ENCODE measurements around the gene ZNF772. TPM values are rescaled to one million over a fixed set of nuclear protein-coding genes. Genes with fewer than 3 reads are reported as not detected.

Gene ZNF772
- total RNA-seq, 1 experiment from 2014 or later = 9.9 TPM

GRCh38 chr19:57421037-57421436, 56.3 kb downstream of the ZNF772 start:
- H3K36me3 Mint-ChIP-seq (ENCODE audit: insufficient read depth, unreplicated experiment) = peaks cover 39% of the 10 kb centered on the region
- BruUV-seq (replicated peaks) = TSS peak; percentile 16

GRCh38 chr19:57419439-57419838, 57.9 kb downstream of the ZNF772 start:
- no TSS peak for BruUV-seq (replicated peaks)
- H3K4me3 Mint-ChIP-seq (ENCODE audit: unreplicated experiment) = no peak overlapping the region
- H3K4me1 Mint-ChIP-seq (ENCODE audit: insufficient read depth, unreplicated experiment) = no peaks in the 10 kb centered on the region
- POLR2A ChIA-PET = no interaction called here
- CTCF ChIA-PET = interaction anchor here (0.7 to 2.4 kb wide), 2 partner anchors 13 to 128 kb away, joined by 3 to 7 read pairs; no protein-coding TSS in a partner anchor
- DNase-seq (ENCODE audit: unreplicated experiment) = no peak
- intact Hi-C loops (cut with micrococcal nuclease) = no loop called here
- no peaks in the 10 kb centered on the region for H3K27me3 Mint-ChIP-seq (ENCODE audit: insufficient read depth, unreplicated experiment)
- no peak for TF ChIP-seq CTCF (IDR thresholded peaks at IDR 0.05; ENCODE audit: unreplicated experiment)
- H3K27ac Mint-ChIP-seq (ENCODE audit: low read depth, unreplicated experiment) = no peak overlapping the region
- peaks cover 55% of the 10 kb centered on the region for H3K36me3 Mint-ChIP-seq (ENCODE audit: insufficient read depth, unreplicated experiment)
- H3K9me3 Mint-ChIP-seq (ENCODE audit: unreplicated experiment) = peaks cover 21% of the 10 kb centered on the region

More at GRCh38 chr19:57421037-57421436, 56.3 kb downstream of the ZNF772 start:
- no peaks in the 10 kb centered on the region for H3K4me1 Mint-ChIP-seq (ENCODE audit: insufficient read depth, unreplicated experiment)
- CTCF ChIA-PET = no interaction called here
- intact Hi-C loops (cut with micrococcal nuclease) = no loop called here
- POLR2A ChIA-PET = no interaction called here
- no peak overlapping the region for H3K27ac Mint-ChIP-seq (ENCODE audit: low read depth, unreplicated experiment)
- TF ChIP-seq CTCF (IDR thresholded peaks at IDR 0.05; ENCODE audit: unreplicated experiment) = no peak
- no peak for DNase-seq (ENCODE audit: unreplicated experiment)
- H3K4me3 Mint-ChIP-seq (ENCODE audit: unreplicated experiment) = no peak overlapping the region
- H3K27me3 Mint-ChIP-seq (ENCODE audit: insufficient read depth, unreplicated experiment) = no peaks in the 10 kb centered on the region
- H3K9me3 Mint-ChIP-seq (ENCODE audit: unreplicated experiment) = peaks cover 9% of the 10 kb centered on the region

Other genes starting within 250 kb of the ZNF772 start
- 0.93 and 1.2 TPM in 2 replicates for gene AURKC, start 246.5 kb downstream of the ZNF772 start, total RNA-seq (2022)
- 11.8 and 12.2 TPM in 2 replicates for gene ZNF805, start 236.9 kb downstream of the ZNF772 start, total RNA-seq (2022)
- 72.5 and 95.5 TPM in 2 replicates for gene ZNF460, start 197.1 kb downstream of the ZNF772 start, total RNA-seq (2022)
- 9.2 and 10.8 TPM in 2 replicates for gene ZNF543, start 157.1 kb downstream of the ZNF772 start, total RNA-seq (2022)
- gene ZNF304, start 126.3 kb downstream of the ZNF772 start, total RNA-seq (2022) = 7.0 and 9.9 TPM in 2 replicates
- 6.3 and 9.8 TPM in 2 replicates for gene TRAPPC2B, start 114.0 kb downstream of the ZNF772 start, total RNA-seq (2022)
- 3.7 and 4.3 TPM in 2 replicates for gene ZNF547, start 114.0 kb downstream of the ZNF772 start, total RNA-seq (2022)
- gene ZNF548, start 87.7 kb downstream of the ZNF772 start, total RNA-seq (2022) = 23.7 and 40.1 TPM in 2 replicates
- gene ZNF17, start 66.4 kb downstream of the ZNF772 start, total RNA-seq (2022) = 7.8 and 8.3 TPM in 2 replicates
- 19.1 and 21.2 TPM in 2 replicates for gene ZNF749, start 42.2 kb downstream of the ZNF772 start, total RNA-seq (2022)
- gene VN1R1, start 20.4 kb downstream of the ZNF772 start, total RNA-seq (2022) = 0.47 TPM in 2 replicates
- 18.4 and 19.6 TPM in 2 replicates for gene ZNF419, start 10.2 kb upstream of the ZNF772 start, total RNA-seq (2022)
- gene ZNF773, start 22.4 kb upstream of the ZNF772 start, total RNA-seq (2022) = 11.2 and 12.4 TPM in 2 replicates
- 3.9 and 5.3 TPM in 2 replicates for gene ZNF549, start 49.8 kb upstream of the ZNF772 start, total RNA-seq (2022)
- gene ZNF550, start 82.3 kb upstream of the ZNF772 start, total RNA-seq (2022) = 14.3 and 17.6 TPM in 2 replicates
- gene ZNF416, start 101.3 kb upstream of the ZNF772 start, total RNA-seq (2022) = 5.0 and 5.6 TPM in 2 replicates
- not detected in 2 replicates for gene ZIK1, start 106.6 kb upstream of the ZNF772 start, total RNA-seq (2022)
- gene ZNF530, start 122.3 kb upstream of the ZNF772 start, total RNA-seq (2022) = 2.4 and 2.8 TPM in 2 replicates
- gene ZNF134, start 136.7 kb upstream of the ZNF772 start, total RNA-seq (2022) = 16.4 and 18.8 TPM in 2 replicates
- 5.7 and 11.4 TPM in 2 replicates for gene ZNF211, start 155.6 kb upstream of the ZNF772 start, total RNA-seq (2022)
- gene ZSCAN4, start 191.4 kb upstream of the ZNF772 start, total RNA-seq (2022) = not detected in 2 replicates
- 5.8 and 6.8 TPM in 2 replicates for gene ZNF551, start 204.4 kb upstream of the ZNF772 start, total RNA-seq (2022)
- not detected in 2 replicates for gene ZNF154, start 231.6 kb upstream of the ZNF772 start, total RNA-seq (2022)

Data from MCF 10A (cell line).